Loucy (cell line): ENCODE data around the gene SNRNP70.

Experiments
- EZH2phosphoT487 ChIP-seq: fragments of 200-600 bp; IDR thresholded peaks from 2 replicates; pipeline ENCODE4 v1.6.1; 2018; ENCODE audit warnings: antibody characterized with exemption, mild to moderate bottlenecking, moderate library complexity, borderline replicate concordance
- TF ChIP-seq, protein P1 (sequence below): fragments of 200-600 bp; sonication (generic); conservative IDR thresholded peaks from 2 replicates; pipeline ENCODE4 v1.5.1; 2014; ENCODE audit warnings: mild to moderate bottlenecking, antibody characterized with exemption, low read length

DNA sequence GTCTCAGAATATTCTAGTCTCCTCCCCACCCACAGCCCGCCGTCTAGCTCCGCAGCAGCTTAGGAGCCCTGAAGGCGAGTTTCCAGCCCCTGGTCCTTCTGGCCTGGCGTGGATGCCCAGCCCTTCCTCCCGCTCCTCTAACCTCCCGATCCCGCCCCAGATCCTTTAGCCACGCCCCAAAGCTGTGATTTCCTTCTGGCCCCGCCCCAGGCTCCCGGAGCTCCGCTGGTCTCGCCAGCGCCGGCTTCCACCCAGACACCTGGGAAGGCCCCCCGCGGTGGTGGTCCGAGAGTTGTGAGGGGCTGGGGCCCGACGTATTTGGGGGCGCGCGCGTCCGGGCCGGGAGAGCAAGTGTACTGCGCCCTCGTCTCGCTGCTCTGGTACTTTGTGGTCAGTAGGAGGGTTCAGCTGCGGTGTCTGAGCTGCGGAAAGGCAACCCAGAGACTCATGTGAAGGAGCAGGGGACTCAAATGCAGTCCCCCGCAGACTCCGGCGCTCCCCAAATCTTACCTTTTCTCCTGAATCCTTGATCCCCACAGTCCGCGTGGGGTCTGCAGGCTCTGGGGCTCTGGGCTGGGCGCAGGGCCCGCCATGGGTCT is 27.5 kb upstream of the SNRNP70 start, which contains the start of gene CGB7:
- TF ChIP-seq EZH2phosphoT487, result no peak
- TF ChIP-seq, protein P1, sequence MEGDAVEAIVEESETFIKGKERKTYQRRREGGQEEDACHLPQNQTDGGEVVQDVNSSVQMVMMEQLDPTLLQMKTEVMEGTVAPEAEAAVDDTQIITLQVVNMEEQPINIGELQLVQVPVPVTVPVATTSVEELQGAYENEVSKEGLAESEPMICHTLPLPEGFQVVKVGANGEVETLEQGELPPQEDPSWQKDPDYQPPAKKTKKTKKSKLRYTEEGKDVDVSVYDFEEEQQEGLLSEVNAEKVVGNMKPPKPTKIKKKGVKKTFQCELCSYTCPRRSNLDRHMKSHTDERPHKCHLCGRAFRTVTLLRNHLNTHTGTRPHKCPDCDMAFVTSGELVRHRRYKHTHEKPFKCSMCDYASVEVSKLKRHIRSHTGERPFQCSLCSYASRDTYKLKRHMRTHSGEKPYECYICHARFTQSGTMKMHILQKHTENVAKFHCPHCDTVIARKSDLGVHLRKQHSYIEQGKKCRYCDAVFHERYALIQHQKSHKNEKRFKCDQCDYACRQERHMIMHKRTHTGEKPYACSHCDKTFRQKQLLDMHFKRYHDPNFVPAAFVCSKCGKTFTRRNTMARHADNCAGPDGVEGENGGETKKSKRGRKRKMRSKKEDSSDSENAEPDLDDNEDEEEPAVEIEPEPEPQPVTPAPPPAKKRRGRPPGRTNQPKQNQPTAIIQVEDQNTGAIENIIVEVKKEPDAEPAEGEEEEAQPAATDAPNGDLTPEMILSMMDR, result no peak
